Kidney capillary endothelial cell (primary cell): ENCODE results near the gene PYGO2.
"Not testable (repeated sequence)": the region's sequence is repeated elsewhere in the genome, so short reads cannot be mapped to it uniquely, and the experiment has no call there.

Experiments
- DNase-seq: peaks from one replicate; pipeline ENCODE4 v3.0.0-alpha.2; 2018; ENCODE audit warnings: low spot score

The PYGO2 gene

GRCh38 chr1:154982341-154982740, 20.8 kb upstream of the PYGO2 start:
- DNase-seq: no peak

DNA sequence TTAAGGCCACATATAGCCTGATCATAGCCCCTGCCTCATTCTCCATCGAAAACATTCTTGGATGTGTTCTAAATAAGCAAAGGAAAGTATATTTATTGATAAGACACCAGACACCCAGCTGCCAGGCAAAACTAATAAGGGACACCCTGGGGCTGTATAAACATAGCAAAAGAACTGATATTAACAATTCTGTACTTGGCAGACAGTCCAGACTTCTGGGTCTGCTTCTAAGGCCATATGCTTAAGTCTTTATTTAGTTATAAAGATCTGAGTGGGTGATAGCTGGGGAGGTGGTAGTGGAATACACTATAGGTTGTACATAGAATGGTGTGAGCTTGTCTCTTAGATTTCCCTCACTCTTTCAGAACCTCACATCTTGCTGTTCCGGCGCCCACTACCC, 16.8 kb upstream of the PYGO2 start:
- DNase-seq: no peak

DNA sequence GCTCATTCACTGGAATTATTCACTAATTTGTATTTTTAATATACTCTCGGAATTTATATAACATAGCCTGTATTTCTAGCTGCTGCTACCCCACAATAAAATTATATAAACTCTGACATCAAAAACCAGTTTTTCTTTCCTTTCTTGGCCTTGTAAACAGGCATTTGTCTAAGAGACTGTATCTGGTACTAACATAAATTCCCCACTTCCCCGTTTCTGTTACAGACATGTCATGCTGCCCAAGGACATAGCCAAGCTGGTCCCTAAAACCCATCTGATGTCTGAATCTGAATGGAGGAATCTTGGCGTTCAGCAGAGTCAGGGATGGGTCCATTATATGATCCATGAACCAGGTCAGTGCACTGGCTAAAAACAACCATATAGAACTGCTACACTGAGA, 16.2 kb upstream of the PYGO2 start:
- not testable (repeated sequence) for DNase-seq

- DNase-seq: peak; percentile 42
Observed at GRCh38 chr1:154975409-154976059, 14.0 kb upstream of the PYGO2 start.

DNA sequence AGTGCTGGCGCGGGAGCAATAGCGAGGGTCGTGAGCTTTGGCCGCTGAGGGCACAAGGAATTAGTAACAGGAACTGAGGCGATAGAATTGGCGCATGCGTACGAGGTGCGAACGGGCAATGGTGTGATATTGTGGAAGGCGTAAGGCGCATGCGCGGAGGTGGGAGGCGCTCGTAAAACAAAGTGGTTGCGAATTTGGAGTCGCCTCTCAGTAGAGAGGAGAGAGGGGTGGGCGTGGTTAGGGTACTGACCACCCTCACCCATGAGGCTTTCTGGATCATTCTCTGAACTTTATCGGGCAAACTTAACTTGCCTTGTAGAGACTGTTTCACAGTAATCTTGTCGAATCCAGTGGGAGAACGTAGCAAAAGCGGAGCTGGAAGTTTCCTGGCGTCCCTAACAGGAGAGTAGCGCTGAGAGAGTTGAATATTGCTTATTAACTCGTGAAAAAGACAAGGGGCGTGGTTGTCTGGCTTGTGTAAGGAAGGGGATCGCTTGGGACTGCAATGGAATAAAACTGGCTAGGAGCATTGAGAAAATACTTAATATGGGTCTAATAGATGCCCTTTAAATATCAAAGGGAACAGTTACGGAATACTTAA, 13.3 kb upstream of the PYGO2 start:
- peak; percentile 98 for DNase-seq

GRCh38 chr1:154974102-154974807, 12.7 kb upstream of the PYGO2 start, which contains the start of gene CKS1B:
Gene CKS1B, plus strand, starts transcription at chr1:154974681. Its CDS starts 65 bp downstream, at chr1:154974746.
- peak; percentile 100 for DNase-seq

DNA sequence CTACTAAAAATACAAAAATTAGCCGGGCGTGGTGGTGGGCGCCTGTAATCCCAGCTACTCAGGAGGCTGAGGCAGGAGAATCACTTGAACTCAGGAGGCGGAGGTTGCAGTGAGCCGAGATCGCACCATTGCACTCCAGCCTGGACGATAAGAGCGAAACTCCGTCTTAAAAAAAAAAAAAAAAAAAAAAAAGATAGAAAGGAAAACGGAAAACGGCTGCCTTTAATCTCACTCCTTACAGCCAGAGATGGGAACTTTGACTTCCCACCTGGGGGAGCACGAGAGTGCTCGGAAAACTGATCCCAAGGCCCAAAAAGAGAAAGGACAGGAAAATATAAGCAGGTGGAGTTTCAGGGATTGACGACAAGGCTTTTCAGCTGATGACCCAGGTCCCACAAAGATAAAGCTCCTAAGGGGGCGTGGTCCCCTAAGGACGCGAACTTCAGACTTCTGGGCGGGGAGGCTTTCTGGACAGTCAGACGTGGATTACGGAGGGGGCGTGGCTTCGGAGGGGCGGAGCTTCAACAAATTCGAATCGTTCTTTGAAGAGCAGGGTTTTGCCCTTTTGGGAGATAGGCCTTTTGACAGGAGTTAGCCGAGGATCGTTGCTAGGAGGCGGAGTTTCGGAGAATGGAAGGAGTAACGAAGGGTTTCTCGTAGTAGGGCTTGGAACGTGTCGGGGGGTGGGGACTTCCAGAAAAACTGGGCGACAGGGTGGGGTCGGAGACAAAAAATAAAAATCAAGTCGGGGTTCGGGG, 11.9 kb upstream of the PYGO2 start:
- peak; percentile 97 for DNase-seq

- peak; percentile 97 for DNase-seq
Observed at GRCh38 chr1:154972517-154973343, 11.1 kb upstream of the PYGO2 start.

DNA sequence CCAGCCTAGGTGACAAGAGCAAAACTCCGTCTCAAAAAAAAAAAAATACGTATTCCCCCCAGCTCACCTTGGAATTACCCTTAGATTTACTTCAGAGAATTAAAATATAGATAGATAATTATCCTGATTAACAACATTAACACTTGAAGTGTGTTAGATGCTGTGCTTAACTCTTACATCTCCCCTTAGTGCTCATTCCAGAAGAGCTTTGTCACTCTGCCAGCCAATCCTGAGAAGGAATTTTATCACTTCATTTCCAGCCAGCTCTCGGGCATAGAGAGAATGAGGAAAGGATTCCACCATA, 10.6 kb upstream of the PYGO2 start:
- DNase-seq: no peak

DNA sequence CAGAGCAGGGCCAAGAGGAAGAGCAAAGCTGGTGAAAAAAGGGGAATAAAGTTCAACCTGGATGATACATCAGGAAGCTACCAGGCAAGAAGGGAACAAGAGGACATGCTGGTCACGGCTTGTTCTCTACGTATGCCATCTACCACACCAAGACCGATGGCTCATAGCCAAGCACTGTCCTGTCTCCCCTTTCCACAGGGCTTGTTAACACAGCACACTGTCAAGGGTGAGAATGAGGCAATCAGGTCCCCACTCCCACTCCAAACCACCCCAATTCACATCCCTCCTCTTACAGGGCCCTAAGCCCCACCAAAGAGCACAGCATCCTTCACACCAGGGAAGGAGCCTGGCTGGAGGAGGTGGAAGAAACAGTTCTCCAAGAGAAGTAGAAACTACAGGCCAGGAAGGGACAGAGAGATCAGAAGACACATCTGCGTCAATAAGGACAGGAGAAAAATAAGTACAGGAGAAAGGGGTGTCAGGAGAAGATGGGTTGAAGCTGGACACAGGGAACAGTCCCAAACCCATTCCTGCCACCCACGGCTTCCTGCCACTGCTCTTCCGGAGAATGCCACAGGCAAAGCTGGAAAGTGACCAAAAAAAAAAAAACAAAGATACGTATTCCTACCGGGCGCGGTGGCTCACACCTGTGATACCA, 9.9 kb upstream of the PYGO2 start:
- DNase-seq: peak; percentile 56

DNA sequence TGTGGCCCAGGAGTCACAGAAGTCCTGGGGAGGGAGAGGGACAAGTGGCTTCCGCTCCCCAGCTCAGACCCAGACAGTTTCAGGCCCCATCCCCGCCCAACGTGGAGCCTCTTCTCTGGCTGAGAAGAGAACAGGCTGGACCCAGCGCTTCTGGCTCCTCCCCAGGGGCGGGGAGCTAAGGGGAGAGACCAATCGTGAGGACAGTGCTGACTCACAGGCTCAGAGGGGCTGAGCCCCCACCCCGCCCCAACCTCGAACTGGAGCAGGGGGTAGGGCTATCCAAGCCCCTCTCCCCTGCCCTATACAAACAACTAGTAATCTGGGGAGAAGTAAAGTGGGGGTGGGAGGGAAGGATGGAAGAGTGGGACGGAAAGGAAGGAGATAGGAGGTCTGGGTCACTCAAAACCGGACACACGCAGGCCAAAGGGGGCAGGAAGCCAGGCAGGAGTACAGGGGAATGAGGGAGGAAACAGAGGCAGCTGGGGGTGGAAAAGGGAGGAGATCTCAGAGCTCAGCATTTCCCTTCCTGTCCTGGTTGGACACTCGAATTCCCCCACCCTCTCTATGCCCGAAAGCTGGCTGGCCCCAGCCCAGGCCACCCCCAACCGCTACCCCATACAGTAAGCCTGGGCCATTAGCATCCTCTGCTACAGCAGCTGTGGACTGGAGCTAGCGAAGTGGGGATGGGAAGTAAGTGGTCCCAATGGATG, 9.2 kb upstream of the PYGO2 start, which contains the start of gene SHC1:
Gene SHC1, minus strand, starts transcription at position 117 of the 710 bp plus-strand sequence. CDS start 221 bp downstream, outside the sequence.
- peak; percentile 94 for DNase-seq

DNA sequence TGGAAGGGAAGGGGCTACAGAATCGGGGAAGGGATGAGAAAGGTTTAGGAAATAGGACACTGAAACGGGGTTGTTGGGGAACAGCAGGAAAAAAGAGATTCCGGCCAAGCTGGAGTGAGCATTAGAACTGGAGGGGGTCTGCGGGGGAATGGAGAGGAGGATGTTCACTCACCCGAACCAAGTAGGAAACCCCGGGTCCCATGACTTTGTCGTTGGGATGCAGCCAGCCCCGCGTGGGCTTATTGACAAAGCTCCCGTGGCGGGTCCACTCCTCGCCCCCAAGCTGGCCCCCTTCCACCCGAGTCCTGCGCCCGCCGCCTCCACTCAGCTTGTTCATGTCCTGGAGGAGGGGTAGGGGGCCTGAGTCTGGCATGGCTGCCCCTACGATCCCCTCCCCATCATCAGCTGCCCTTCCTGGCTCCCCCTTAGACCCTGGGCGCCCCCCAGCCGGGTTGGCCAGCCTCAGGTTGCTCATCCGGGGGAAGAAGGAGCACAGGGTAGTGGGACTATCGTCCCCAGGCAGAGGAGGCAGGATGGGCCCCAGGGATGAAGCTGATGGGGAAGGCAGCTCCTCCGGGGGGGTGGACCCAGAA, 8.4 kb upstream of the PYGO2 start:
- no peak for DNase-seq

DNA sequence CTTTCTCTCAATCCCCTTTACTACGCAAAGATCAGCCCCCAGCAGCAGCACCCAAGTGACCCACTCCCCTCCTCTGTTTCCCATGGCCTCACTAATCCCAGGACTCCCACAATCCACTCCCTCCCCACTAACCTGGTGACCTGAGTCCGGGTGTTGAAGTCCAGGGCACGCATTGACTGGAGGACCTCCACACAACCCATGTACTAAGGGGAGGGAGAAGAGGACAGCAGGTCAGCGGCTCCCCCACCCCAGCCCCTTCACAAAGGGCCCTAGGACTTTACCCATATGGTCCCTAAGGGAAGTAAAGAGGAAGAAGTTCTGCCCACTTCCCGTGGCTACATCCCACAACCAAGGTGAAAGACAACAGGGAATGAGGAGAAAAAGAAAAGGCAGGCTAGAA, 7.7 kb upstream of the PYGO2 start:
- no peak for DNase-seq

- no peak for DNase-seq
Observed at GRCh38 chr1:154968731-154969130, 7.1 kb upstream of the PYGO2 start.

GRCh38 chr1:154967331-154967950, 5.9 kb upstream of the PYGO2 start:
- peak; percentile 27 for DNase-seq

- DNase-seq: no peak
Observed at GRCh38 chr1:154966111-154966510, 4.5 kb upstream of the PYGO2 start.

GRCh38 chr1:154964359-154964758, 2.8 kb upstream of the PYGO2 start:
- DNase-seq: no peak

DNA sequence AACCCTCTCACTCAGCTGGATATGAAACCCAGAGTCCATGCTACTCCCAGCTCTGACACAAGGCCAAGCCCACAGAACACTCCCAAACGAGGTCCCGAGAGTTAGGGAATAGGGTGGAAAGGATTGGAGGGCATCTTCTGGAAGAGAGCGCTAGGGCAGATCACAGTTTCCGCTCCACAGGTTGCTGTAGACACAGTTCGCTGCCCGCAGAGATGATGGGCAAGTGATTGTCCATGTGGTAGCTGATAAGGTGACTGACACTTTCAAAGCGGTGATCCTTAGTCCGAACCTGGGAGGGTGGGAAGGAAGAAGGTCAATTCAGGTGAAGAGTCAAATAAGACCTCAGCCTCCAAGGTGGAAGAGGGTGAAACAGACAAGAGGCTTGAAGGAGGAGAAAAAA, 2.1 kb upstream of the PYGO2 start:
- no peak for DNase-seq

DNA sequence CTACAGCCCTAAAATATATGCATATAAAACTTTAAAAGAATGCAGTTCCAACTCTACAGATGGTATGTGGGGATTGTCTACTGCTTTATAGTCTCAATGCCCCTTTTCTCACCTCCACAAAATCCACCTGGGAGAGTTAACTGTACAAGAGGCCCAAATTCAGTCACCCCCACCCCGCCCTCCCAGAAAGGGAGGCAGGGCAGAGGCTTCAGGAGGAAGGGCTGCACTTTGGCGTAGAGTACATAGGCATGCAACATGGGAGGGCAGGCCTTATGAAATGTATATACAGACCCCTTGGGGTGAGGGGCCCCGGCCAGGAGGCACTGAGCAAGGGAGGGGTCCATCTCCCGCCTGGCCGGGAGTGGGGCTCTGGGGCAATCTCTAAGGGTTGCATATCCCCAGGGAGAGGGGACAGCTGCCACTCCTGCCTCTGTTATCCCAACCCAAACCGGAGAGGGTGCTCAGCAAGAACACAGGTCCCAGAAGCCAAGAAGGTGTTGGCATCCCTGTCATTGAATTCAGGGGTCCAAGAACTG, 1.3 kb upstream of the PYGO2 start:
- DNase-seq: no peak
